Effector CD8-positive, alpha-beta T cell (primary cell): ENCODE results near the gene FAM181A.

Experiments
- DNase-seq: peaks from one replicate; lab custom pipeline; 2025; lab: John Stamatoyannopoulos, UW

FAM181A gene

DNA sequence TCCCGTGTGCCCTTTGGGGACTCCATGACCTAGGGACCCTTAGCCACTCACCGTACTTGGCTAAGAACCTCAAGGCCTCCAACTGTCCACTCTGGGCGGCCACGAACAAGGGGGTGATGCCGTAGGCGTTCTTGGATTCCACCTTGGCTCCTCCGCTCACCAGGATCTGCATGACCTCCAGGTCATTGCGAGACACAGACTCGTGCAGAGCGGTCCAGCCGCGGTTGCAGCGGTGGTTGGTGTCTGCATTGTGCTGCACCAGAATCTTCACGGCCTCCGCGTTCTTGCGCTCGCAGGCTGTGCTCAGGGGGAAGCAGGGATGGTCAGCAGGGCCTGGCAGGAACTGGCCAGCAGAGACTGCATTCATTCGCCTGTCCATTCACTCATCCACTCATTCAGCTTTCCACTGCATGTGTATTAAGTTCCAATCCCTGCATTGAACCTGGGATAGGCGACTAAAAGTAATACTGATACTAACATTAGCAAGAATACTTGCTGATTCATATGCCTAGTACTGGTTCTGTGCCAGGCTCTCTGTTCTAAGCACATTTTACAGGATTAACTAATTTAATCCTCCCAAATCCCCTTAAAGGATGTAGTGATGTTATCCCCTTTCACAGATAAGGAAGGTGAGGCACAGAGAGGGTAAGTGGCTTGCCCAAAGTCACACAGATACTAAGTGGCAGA is 23.9 kb downstream of the FAM181A start:
- no peak for DNase-seq

DNA sequence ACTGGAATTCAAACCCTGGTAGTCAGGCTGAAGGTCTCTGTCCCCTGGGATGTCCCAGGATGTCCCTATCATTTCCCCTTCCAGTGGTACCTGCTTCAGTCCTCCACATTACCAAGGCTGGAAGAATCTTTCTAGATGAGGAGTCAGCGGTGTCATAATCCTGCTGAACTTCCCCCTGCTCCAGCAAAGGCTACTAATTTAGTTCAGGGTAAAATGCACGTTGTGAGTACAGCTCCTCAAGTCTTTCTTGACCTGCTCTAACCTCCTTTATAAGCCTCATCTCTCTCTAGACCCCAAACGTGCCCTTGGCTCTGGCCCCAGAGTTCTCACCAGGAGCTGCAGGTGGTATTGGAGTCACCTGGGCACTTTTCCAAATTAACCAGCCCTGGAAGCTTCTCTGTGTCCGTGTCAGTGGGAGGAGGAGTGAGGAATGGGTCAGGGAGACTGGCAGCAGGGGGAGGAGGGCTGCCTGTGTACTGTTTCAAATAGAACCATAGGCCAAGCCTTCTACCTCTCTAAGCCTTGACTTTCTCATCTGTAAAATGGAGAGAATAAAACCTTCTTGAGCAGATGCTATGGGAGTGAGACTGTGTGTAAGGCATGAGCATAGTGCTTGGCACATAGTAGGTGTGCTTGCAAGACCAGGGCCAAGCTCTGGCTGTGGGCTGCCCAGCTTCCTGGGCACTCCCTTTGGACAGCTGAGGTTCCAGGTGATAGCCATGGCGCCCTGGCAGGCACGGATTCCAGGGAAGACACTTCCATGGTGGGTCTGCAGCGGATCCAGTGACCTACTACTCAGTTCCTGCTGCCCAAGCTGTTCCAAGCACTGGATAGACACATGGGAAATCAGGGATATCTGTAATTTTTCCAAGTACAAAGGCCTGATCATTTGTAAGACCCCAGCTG is 24.7 kb downstream of the FAM181A start:
- DNase-seq, result no peak

GRCh38 chr14:93952829-93953228 is 25.7 kb downstream of the FAM181A start:
- DNase-seq, result no peak

GRCh38 chr14:93953263-93953662 is 26.1 kb downstream of the FAM181A start:
- no peak for DNase-seq

- no peak for DNase-seq
Measured at GRCh38 chr14:93953739-93954515, 26.8 kb downstream of the FAM181A start.

GRCh38 chr14:93954516-93954830 is 27.3 kb downstream of the FAM181A start:
- no peak for DNase-seq

- DNase-seq, result no peak
Measured at GRCh38 chr14:93954900-93955849, 28.0 kb downstream of the FAM181A start.

- no peak for DNase-seq
Measured at GRCh38 chr14:93955850-93956481, 28.8 kb downstream of the FAM181A start.

- DNase-seq, result no peak
Measured at GRCh38 chr14:93956514-93957332, 29.6 kb downstream of the FAM181A start.

DNA sequence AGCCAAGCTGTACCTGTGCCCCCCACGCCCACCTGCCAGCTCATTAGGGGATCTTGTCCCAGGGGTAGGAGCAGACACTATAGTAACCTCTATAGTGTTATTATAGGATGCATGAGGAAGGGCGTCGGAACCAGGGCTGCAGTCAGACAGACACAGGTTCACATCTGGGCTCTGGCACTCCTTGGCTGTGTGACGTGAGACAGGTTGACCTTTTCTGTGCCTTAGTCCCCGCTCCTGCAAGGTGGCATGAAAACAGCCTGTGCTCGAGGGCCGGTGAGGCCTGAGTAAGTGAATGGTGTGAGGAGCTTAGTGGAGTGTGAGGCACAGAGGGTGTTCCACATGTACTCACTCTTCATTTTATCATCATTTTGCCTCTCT is 30.2 kb downstream of the FAM181A start:
- DNase-seq, result no peak

DNA sequence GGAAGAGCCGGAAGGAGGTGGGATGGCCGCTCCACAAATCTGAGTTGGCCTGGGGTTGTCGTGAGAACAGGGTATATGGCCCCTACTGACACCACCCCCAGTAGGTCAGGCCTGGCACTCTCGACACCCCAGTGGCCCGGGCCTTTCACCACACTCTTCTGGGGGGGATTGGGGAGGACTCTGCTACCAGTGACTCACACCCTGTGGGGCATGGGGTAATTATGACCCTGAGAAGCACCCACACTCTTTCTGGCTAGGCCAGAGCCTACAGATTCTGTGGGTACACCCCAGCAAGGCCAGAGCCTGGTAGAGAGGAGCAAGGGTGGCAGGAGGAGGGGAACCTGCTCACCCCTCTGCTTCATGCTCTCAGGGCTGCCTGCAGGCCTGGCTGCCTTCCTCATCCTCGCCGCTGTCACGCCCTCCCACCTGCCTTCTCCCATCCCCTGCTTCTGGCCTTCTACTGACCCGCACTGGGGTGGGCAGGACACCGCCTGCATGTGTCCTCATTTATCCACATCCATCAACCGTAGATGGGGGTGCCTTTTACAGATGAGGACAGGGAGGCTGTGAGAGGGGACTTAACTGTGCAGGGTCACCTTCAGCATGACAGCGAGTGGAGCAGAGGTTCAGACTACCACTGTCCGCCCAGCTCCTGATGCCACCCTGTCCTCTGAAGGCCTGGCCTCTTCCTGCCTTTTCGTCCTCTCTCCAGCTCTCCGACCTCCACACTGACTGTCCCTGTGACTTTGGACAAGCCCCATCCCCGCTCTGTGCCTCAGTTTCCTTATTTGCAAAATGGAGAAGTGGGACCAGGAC is 30.8 kb downstream of the FAM181A start:
- no peak for DNase-seq

GRCh38 chr14:93958567-93959238 is 31.6 kb downstream of the FAM181A start:
- DNase-seq, result no peak

- peak; percentile 68 for DNase-seq
Measured at GRCh38 chr14:93959239-93960107, 32.3 kb downstream of the FAM181A start.

GRCh38 chr14:93960108-93960475 is 32.9 kb downstream of the FAM181A start:
- no peak for DNase-seq

DNA sequence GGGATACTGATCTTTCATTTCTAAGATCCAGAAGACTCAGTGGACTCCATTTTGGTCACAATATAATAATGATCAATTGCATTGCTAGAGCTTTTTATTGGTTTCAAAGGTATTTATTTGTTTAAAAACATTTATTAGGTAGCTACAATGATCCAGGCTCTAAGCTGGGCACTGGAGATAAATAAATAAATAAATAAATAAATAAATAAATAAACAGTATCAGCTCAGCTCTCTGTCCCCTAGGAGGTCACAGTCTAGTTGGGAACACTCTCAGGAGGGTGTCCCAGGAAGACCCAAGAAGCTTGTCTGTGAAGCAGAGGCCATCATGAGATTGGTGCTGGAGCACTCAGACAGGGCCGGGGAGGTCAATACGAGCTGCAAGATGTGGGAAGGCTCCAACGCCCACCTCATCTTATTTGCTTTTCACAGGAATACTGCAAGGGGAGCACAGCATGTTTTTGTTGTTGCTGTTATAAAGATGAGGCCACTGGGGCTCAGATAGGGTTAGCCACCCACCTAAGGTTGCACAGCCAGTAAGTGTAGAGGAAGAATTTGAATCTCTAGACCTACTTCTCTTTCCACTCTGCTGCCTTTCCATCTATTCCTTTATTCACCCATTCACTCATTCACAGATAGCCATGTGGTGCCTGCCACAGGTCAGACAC is 33.8 kb downstream of the FAM181A start:
- no peak for DNase-seq

- no peak for DNase-seq
Measured at GRCh38 chr14:93961620-93962019, 34.5 kb downstream of the FAM181A start.
